Body of pancreas (tissue), 4 donors: ENCODE measurements around the gene GMDS. TPM values are rescaled to one million over a fixed set of nuclear protein-coding genes. Genes with fewer than 3 reads are reported as not detected.

Experiments used
- ATAC-seq: fragments of 150-250 bp; one replicate; pipeline ENCODE4 v1.9.1; 2016
- DNase-seq, 4 donors: peaks; one replicate each; pipeline ENCODE4 v3.0.0-alpha.2; 2019
- H3K27ac ChIP-seq, 4 donors: fragments of 200-600 bp; sonication (generic); 1 replicate in 3 of 4; 2 replicates in 1 of 4; pipeline versions ENCODE4 v1.5.1 to v1.6.1; 2016 to 2019; ENCODE audit warnings: mild to moderate bottlenecking in 1 of 4, mixed read lengths in 1 of 4, moderate library complexity in 1 of 4
- H3K27me3 ChIP-seq, 2 donors: fragments of 200-600 bp; sonication (generic); one replicate each; pipeline ENCODE4 v1.6.0; 2016; ENCODE audit warnings: mild to moderate bottlenecking in 1 of 2
- H3K36me3 ChIP-seq, 2 donors: fragments of 200-600 bp; sonication (generic); replicated peaks in 1 of 2; 2 replicates each; pipeline ENCODE4 v1.5.1; 2016; ENCODE audit warnings: low read depth in 2 of 2; ENCODE audit not compliant: insufficient read depth in 1 of 2
- H3K4me1 ChIP-seq: fragments of 200-600 bp; sonication (generic); one replicate; pipeline ENCODE4 v1.6.0; 2016
- H3K4me3 ChIP-seq, 2 donors: fragments of 200-600 bp; sonication (generic); 1 replicate in 1 of 2; 2 replicates in 1 of 2; pipeline ENCODE4 v1.5.1; 2016 to 2019
- H3K9me3 ChIP-seq, 3 donors: fragments of 200-600 bp; sonication (generic); 1 replicate in 2 of 3; 2 replicates in 1 of 3; pipeline ENCODE4 v1.5.1; 2016
- CTCF ChIP-seq, 7 experiments: fragments of 450-650 bp in 4 of 7; fragments of 200-600 bp in 3 of 7; sonication (generic) in 3 of 7; IDR thresholded peaks; one replicate each; pipeline ENCODE4 v1.5.1; 2016 to 2019; ENCODE audit warnings: antibody characterized with exemption in 7 of 7
- POLR2A ChIP-seq, 3 donors: fragments of 450-650 bp; IDR thresholded peaks; one replicate each; pipeline ENCODE4 v1.6.1; 2016; ENCODE audit warnings: antibody characterized with exemption in 3 of 3, mild to moderate bottlenecking in 2 of 3
- WGBS, 2 donors: methylation state at CpG; one replicate each; pipeline ENCODE4 v1.1.5; 2017; 5-methylcytosine and 5-hydroxymethylcytosine counted together
- intact Hi-C: fragments of 100-400 bp; cut with DNase I; formaldehyde crosslinking; loops from one replicate; pipeline ENCODE4 v1.15.1; 2023
- total RNA-seq, 2 donors: library from RNA; depleted of rRNA; stranded (reverse); fragments of >200 nt; gene quantifications; one replicate each; pipeline ENCODE4 v1.1.0, GENCODE V29; 2016

GMDS gene
- total RNA-seq, 2 donors from 2014 or later, result 34.5 to 63.3 TPM

DNA sequence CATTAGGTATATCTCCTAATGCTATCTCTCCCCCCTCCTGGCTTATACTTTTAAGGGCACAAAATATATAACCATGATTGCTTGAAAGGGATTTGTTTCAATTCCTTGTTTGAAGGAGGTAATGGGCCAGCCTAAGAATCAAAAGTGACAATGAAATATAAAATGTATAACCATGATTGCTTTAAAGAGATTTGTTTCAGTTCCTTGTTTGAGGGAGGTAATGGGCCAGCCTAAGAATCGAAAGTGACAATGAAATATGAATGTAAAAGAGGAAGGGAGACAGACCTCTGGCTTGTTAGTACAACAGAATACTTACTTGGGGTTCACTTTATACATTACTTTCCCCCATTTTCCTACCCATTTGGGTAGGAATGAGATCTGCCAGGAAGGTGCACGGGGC, 580.2 kb downstream of the GMDS start:
- WGBS, 2 donors, result 72 to 92% methylated on average over 2 of the region's 2 CpGs
- ATAC-seq (no peak), DNase-seq (no peak)
- Histone ChIP-seq H3K9me3 (no peaks in the 10 kb centered on the region), H3K36me3 (no peaks in the 10 kb centered on the region), H3K27ac (no peak overlapping the region), H3K27me3 (no peaks in the 10 kb centered on the region), H3K4me1 (no peaks in the 10 kb centered on the region), H3K4me3 (no peak overlapping the region)
- TF ChIP-seq CTCF (IDR thresholded peaks at IDR 0.05), result no peak
- TF ChIP-seq POLR2A (IDR thresholded peaks at IDR 0.05), result no peak
- intact Hi-C loops, result no loop called here

- no peaks in the 10 kb centered on the region for H3K27me3 ChIP-seq
- TF ChIP-seq POLR2A (IDR thresholded peaks at IDR 0.05) (no peak), CTCF (IDR thresholded peaks at IDR 0.05) (no peak)
- H3K27ac ChIP-seq, result no peak overlapping the region
- no peak overlapping the region for H3K4me3 ChIP-seq
- ATAC-seq (no peak), DNase-seq (no peak)
- intact Hi-C loops, result no loop called here
- H3K4me1 ChIP-seq, result no peaks in the 10 kb centered on the region
- H3K36me3 ChIP-seq, result no peaks in the 10 kb centered on the region
- H3K9me3 ChIP-seq, result no peaks in the 10 kb centered on the region
- WGBS, 2 donors, result 76 to 92% methylated on average over 5 to 6 of the region's 6 CpGs
Measured at GRCh38 chr6:1664329-1664728, 581.1 kb downstream of the GMDS start.

DNA sequence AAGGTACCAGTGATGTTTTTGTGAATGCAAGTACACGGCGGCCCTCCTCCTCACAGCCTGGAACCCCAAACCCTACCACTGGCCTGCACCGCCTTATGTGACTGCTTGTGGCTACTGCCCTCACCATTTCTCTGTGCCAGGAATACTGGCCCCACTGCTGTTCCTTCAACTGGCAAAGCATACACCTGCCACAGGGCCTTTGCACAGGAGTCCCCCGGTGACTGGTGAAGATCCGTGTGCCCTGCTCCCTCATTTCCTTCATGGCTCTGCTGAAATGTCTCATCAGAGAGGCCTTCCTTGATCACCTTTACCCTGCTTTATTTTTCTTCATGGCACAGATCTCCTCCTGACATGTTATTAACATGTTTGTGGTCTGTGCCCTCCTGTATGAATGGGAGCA, 581.9 kb downstream of the GMDS start:
- ATAC-seq (no peak), DNase-seq (no peak)
- Histone ChIP-seq H3K4me3 (no peak overlapping the region), H3K27me3 (no peaks in the 10 kb centered on the region), H3K4me1 (no peaks in the 10 kb centered on the region), H3K36me3 (no peaks in the 10 kb centered on the region), H3K9me3 (no peaks in the 10 kb centered on the region), H3K27ac (no peak overlapping the region)
- no peak for TF ChIP-seq CTCF (IDR thresholded peaks at IDR 0.05)
- WGBS, 2 donors, result 96 to 97% methylated on average over 5 of the region's 5 CpGs
- intact Hi-C loops, result no loop called here

- intact Hi-C loops, result no loop called here
- Histone ChIP-seq H3K36me3 (no peaks in the 10 kb centered on the region), H3K27me3 (no peaks in the 10 kb centered on the region), H3K9me3 (no peaks in the 10 kb centered on the region), H3K4me3 (no peak overlapping the region), H3K27ac (no peak overlapping the region), H3K4me1 (no peaks in the 10 kb centered on the region)
- ATAC-seq (no peak), DNase-seq (no peak)
- TF ChIP-seq CTCF (IDR thresholded peaks at IDR 0.05) (no peak), POLR2A (IDR thresholded peaks at IDR 0.05) (no peak)
Measured at GRCh38 chr6:1662534-1662933, 582.9 kb downstream of the GMDS start.

GRCh38 chr6:1659816-1660215, 585.6 kb downstream of the GMDS start:
- H3K4me3 ChIP-seq, result no peak overlapping the region
- intact Hi-C loops, result no loop called here
- no peaks in the 10 kb centered on the region for H3K27me3 ChIP-seq
- TF ChIP-seq CTCF (IDR thresholded peaks at IDR 0.05) (no peak), POLR2A (IDR thresholded peaks at IDR 0.05) (no peak)
- ATAC-seq, result no peak
- no peaks in the 10 kb centered on the region for H3K9me3 ChIP-seq
- no peaks in the 10 kb centered on the region for H3K4me1 ChIP-seq
- H3K27ac ChIP-seq, result no peak overlapping the region
- no peak for DNase-seq
- 79 to 82% methylated on average over 7 of the region's 7 CpGs for WGBS, 2 donors
- H3K36me3 ChIP-seq, result no peaks in the 10 kb centered on the region
